ENCODE data around the gene IL12RB2. TPM values are rescaled to one million over a fixed set of nuclear protein-coding genes. Genes with fewer than 3 reads are reported as not detected.

IL12RB2 gene
- 0.51 TPM for polyA plus RNA-seq (2012; ENCODE audit: missing spikeins)

- TF ChIP-seq POLR2AphosphoS5 (IDR thresholded peaks at IDR 0.05; ENCODE audit: low read depth, low read length), result no peak
- TF ChIP-seq POLR2A (IDR thresholded peaks at IDR 0.05; ENCODE audit: low read depth, low read length), result no peak
- TF ChIP-seq TAF1 (IDR thresholded peaks at IDR 0.05; ENCODE audit: borderline replicate concordance, low read depth, low read length), result no peak
- peak; percentile 17 for DNase-seq (ENCODE audit: insufficient read length)
- FAIRE-seq, result peak; percentile 87
Observed at GRCh38 chr1:67307251-67308060, at the start of gene IL12RB2. IL12RB2 (plus strand) TSS chr1:67307873; CDS start chr1:67320369, 12,496 bp downstream.

- TF ChIP-seq POLR2A (IDR thresholded peaks at IDR 0.05; ENCODE audit: low read depth, low read length) (no peak), TAF1 (IDR thresholded peaks at IDR 0.05; ENCODE audit: borderline replicate concordance, low read depth, low read length) (no peak), POLR2AphosphoS5 (IDR thresholded peaks at IDR 0.05; ENCODE audit: low read depth, low read length) (no peak)
- peak; percentile 67 for FAIRE-seq
- no peak for DNase-seq (ENCODE audit: insufficient read length)
Observed at GRCh38 chr1:67261680-67262079, 46.0 kb upstream of the IL12RB2 start.

GRCh38 chr1:67262735-67263134 lies 44.9 kb upstream of the IL12RB2 start:
- FAIRE-seq, result no peak
- no peak for DNase-seq (ENCODE audit: insufficient read length)
- TF ChIP-seq POLR2A (IDR thresholded peaks at IDR 0.05; ENCODE audit: low read depth, low read length) (no peak), TAF1 (IDR thresholded peaks at IDR 0.05; ENCODE audit: borderline replicate concordance, low read depth, low read length) (no peak), POLR2AphosphoS5 (IDR thresholded peaks at IDR 0.05; ENCODE audit: low read depth, low read length) (no peak)

- FAIRE-seq, result no peak
- no peak for DNase-seq (ENCODE audit: insufficient read length)
- TF ChIP-seq TAF1 (IDR thresholded peaks at IDR 0.05; ENCODE audit: borderline replicate concordance, low read depth, low read length), result no peak
- TF ChIP-seq POLR2A (IDR thresholded peaks at IDR 0.05; ENCODE audit: low read depth, low read length), result no peak
- TF ChIP-seq POLR2AphosphoS5 (IDR thresholded peaks at IDR 0.05; ENCODE audit: low read depth, low read length), result no peak
Observed at GRCh38 chr1:67264152-67264551, 43.5 kb upstream of the IL12RB2 start.

GRCh38 chr1:67264899-67265298 lies 42.8 kb upstream of the IL12RB2 start:
- DNase-seq (ENCODE audit: insufficient read length) (no peak), FAIRE-seq (peak; percentile 9)
- TF ChIP-seq POLR2A (IDR thresholded peaks at IDR 0.05; ENCODE audit: low read depth, low read length), result no peak
- no peak for TF ChIP-seq POLR2AphosphoS5 (IDR thresholded peaks at IDR 0.05; ENCODE audit: low read depth, low read length)
- TF ChIP-seq TAF1 (IDR thresholded peaks at IDR 0.05; ENCODE audit: borderline replicate concordance, low read depth, low read length), result no peak

- TF ChIP-seq POLR2A (IDR thresholded peaks at IDR 0.05; ENCODE audit: low read depth, low read length) (no peak), TAF1 (IDR thresholded peaks at IDR 0.05; ENCODE audit: borderline replicate concordance, low read depth, low read length) (no peak), POLR2AphosphoS5 (IDR thresholded peaks at IDR 0.05; ENCODE audit: low read depth, low read length) (no peak)
- FAIRE-seq (no peak), DNase-seq (ENCODE audit: insufficient read length) (no peak)
Observed at GRCh38 chr1:67269061-67269460, 38.6 kb upstream of the IL12RB2 start.

- no peak for FAIRE-seq
- TF ChIP-seq POLR2A (IDR thresholded peaks at IDR 0.05; ENCODE audit: low read depth, low read length), result no peak
- TF ChIP-seq POLR2AphosphoS5 (IDR thresholded peaks at IDR 0.05; ENCODE audit: low read depth, low read length), result no peak
- no peak for DNase-seq (ENCODE audit: insufficient read length)
Observed at GRCh38 chr1:67270541-67270940, 37.1 kb upstream of the IL12RB2 start.

- FAIRE-seq (no peak), DNase-seq (ENCODE audit: insufficient read length) (no peak)
- TF ChIP-seq POLR2AphosphoS5 (IDR thresholded peaks at IDR 0.05; ENCODE audit: low read depth, low read length) (no peak), POLR2A (IDR thresholded peaks at IDR 0.05; ENCODE audit: low read depth, low read length) (no peak), TAF1 (IDR thresholded peaks at IDR 0.05; ENCODE audit: borderline replicate concordance, low read depth, low read length) (no peak)
Observed at GRCh38 chr1:67273591-67273990, 34.1 kb upstream of the IL12RB2 start.

GRCh38 chr1:67274623-67275325 lies 32.9 kb upstream of the IL12RB2 start:
- FAIRE-seq (no peak), DNase-seq (ENCODE audit: insufficient read length) (no peak)
- no peak for TF ChIP-seq TAF1 (IDR thresholded peaks at IDR 0.05; ENCODE audit: borderline replicate concordance, low read depth, low read length)

GRCh38 chr1:67280696-67281095 lies 27.0 kb upstream of the IL12RB2 start:
- no peak for TF ChIP-seq POLR2A (IDR thresholded peaks at IDR 0.05; ENCODE audit: low read depth, low read length)
- TF ChIP-seq POLR2AphosphoS5 (IDR thresholded peaks at IDR 0.05; ENCODE audit: low read depth, low read length), result no peak
- TF ChIP-seq TAF1 (IDR thresholded peaks at IDR 0.05; ENCODE audit: borderline replicate concordance, low read depth, low read length), result no peak
- FAIRE-seq, result no peak
- no peak for DNase-seq (ENCODE audit: insufficient read length)

GRCh38 chr1:67281244-67281643 lies 26.4 kb upstream of the IL12RB2 start:
- no peak for TF ChIP-seq TAF1 (IDR thresholded peaks at IDR 0.05; ENCODE audit: borderline replicate concordance, low read depth, low read length)
- no peak for FAIRE-seq
- DNase-seq (ENCODE audit: insufficient read length), result no peak
